Mesodermal cell (in vitro differentiated cells): Measurements from ENCODE around the gene IL1RAPL1. TPM values are rescaled to one million over a fixed set of nuclear protein-coding genes. Genes with fewer than 3 reads are reported as not detected.

ENCODE experiments used
- H3K27ac ChIP-seq: 2 replicates; pipeline ENCODE4 v1.7.0; 2013; ENCODE audit warnings: mild to moderate bottlenecking, low read depth, low read length, moderate library complexity; ENCODE audit not compliant: severe bottlenecking
- H3K36me3 ChIP-seq: 2 replicates; pipeline ENCODE4 v1.7.1; 2013; ENCODE audit warnings: mild to moderate bottlenecking, low read length, moderate library complexity; ENCODE audit not compliant: control insufficient read depth, insufficient read depth
- H3K4me1 ChIP-seq: one replicate; pipeline ENCODE4 v1.7.1; 2013; ENCODE audit warnings: mild to moderate bottlenecking, low read length; ENCODE audit not compliant: insufficient read depth, control insufficient read depth, poor library complexity, severe bottlenecking
- H3K4me3 ChIP-seq: 2 replicates; pipeline ENCODE4 v1.7.0; 2013; ENCODE audit warnings: low read length, control low read depth, mild to moderate bottlenecking; ENCODE audit not compliant: insufficient read depth, poor library complexity, severe bottlenecking; ENCODE audit errors: extremely low read depth
- H3K9me3 ChIP-seq: 2 replicates; pipeline ENCODE4 v1.7.1; 2013; ENCODE audit warnings: mild to moderate bottlenecking, low read length, moderate library complexity; ENCODE audit not compliant: control insufficient read depth
- WGBS, 2 experiments: methylation state at CpG; one replicate each; pipeline ENCODE4 v1.1.5; 2013; ENCODE audit warnings: missing lambda C conversion rate in 2 of 2; ENCODE audit not compliant: insufficient coverage in 2 of 2; 5-methylcytosine and 5-hydroxymethylcytosine counted together
- polyA plus RNA-seq, 2 experiments: library from polyadenylated mRNA; stranded (reverse); fragments of 50-300 nt; gene quantifications; one replicate each; pipeline ENCODE4 v1.2.3, GENCODE V29; 2013

Gene IL1RAPL1
- 1.1 TPM for polyA plus RNA-seq (2013, experiment 1 of 2)
- polyA plus RNA-seq (2013, experiment 2 of 2) = 0.51 TPM

DNA sequence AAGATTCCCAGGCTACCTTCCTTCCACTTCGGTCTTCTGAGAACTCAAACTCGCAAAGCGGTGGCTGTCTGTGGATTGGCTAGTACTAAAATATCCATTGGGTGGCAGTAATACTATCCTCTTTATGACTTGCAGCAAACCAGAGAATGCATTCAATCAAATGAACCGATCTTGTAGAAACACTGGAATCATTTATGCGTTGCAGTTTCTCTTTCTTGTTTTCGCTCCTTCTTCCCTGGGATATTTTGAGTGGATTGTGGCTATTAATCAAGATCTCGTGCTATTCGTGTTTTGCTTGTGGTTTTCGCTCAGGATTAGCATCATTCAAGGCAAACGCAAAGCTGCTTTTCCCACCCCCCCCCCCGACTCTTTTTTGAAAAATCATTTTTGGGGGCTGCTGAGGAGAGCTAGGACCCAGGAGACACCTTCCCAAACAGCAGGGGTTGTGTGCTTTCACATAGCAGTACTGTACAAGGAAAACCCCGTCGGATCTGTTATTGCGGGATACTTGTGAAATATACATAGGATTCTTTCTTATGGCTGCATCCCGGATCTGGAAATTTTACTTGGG is at the start of gene IL1RAPL1:
TSS of gene IL1RAPL1 (plus strand) at position 466 of the 571 bp plus-strand sequence.
- Histone ChIP-seq H3K9me3 (no peaks in the 10 kb centered on the region), H3K27ac (no peak within 1 kb of the TSS), H3K4me1 (peaks cover 4% of the 10 kb centered on the region), H3K36me3 (no peaks in the 10 kb centered on the region), H3K4me3 (peak within 1 kb of the TSS; percentile 32)
- no CpG with 5 or more reads among the region's 15 CpGs for WGBS, 2 experiments

DNA sequence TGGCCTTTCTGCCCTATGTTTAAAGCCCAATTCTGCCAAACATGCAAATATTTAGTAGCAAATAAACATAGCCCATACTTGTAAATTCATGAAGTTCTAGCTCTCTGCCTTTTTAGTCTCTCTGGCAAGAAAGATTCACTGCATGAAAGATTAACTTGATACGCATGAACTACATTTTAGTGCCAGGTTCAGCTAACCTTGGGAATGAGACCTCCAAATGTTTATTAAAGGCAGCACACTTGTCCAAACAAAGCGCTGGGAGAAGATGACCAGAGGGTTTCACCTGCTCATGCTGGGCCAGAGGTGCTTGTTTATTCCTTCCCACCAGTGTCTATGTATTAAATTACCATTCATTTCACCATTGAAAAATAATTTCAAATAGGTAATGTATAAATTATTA is 44.5 kb upstream of the IL1RAPL1 start:
- no peaks in the 10 kb centered on the region for H3K36me3 ChIP-seq
- 100% methylated on average over 1 of the region's 2 CpGs; no CpG with 5 or more reads in 1 of the 2 experiments for WGBS, 2 experiments
- no peaks in the 10 kb centered on the region for H3K9me3 ChIP-seq
- no peak overlapping the region for H3K4me3 ChIP-seq
- H3K27ac ChIP-seq = no peak overlapping the region
- H3K4me1 ChIP-seq = no peaks in the 10 kb centered on the region

- H3K36me3 ChIP-seq = no peaks in the 10 kb centered on the region
- no peaks in the 10 kb centered on the region for H3K9me3 ChIP-seq
- H3K4me3 ChIP-seq = no peak overlapping the region
- H3K4me1 ChIP-seq = no peaks in the 10 kb centered on the region
- no peak overlapping the region for H3K27ac ChIP-seq
- WGBS, 2 experiments = no CpG with 5 or more reads among the region's 4 CpGs
Measured at GRCh38 chrX:28549838-28550237, 37.4 kb upstream of the IL1RAPL1 start.

- no peak overlapping the region for H3K27ac ChIP-seq
- no peaks in the 10 kb centered on the region for H3K4me1 ChIP-seq
- 83 to 100% methylated on average over 1 of the region's 8 CpGs for WGBS, 2 experiments
- no peaks in the 10 kb centered on the region for H3K36me3 ChIP-seq
- H3K4me3 ChIP-seq = no peak overlapping the region
- H3K9me3 ChIP-seq = no peaks in the 10 kb centered on the region
Measured at GRCh38 chrX:28550331-28550872, 36.8 kb upstream of the IL1RAPL1 start.

- H3K4me1 ChIP-seq = no peaks in the 10 kb centered on the region
- H3K27ac ChIP-seq = no peak overlapping the region
- no peaks in the 10 kb centered on the region for H3K36me3 ChIP-seq
- H3K9me3 ChIP-seq = no peaks in the 10 kb centered on the region
- no CpG with 5 or more reads among the region's 1 CpG for WGBS, 2 experiments
- H3K4me3 ChIP-seq = no peak overlapping the region
Measured at GRCh38 chrX:28552322-28552721, 34.9 kb upstream of the IL1RAPL1 start.

GRCh38 chrX:28552882-28553829 is 34.1 kb upstream of the IL1RAPL1 start:
- Histone ChIP-seq H3K9me3 (no peaks in the 10 kb centered on the region), H3K27ac (no peak overlapping the region), H3K36me3 (no peaks in the 10 kb centered on the region), H3K4me3 (no peak overlapping the region), H3K4me1 (no peaks in the 10 kb centered on the region)
- WGBS, 2 experiments = no CpG with 5 or more reads among the region's 1 CpG

- no peaks in the 10 kb centered on the region for H3K36me3 ChIP-seq
- WGBS, 2 experiments = no CpG with 5 or more reads among the region's 3 CpGs
- H3K4me3 ChIP-seq = no peak overlapping the region
- no peaks in the 10 kb centered on the region for H3K9me3 ChIP-seq
- H3K4me1 ChIP-seq = no peaks in the 10 kb centered on the region
- no peak overlapping the region for H3K27ac ChIP-seq
Measured at GRCh38 chrX:28576117-28576516, 11.1 kb upstream of the IL1RAPL1 start.

DNA sequence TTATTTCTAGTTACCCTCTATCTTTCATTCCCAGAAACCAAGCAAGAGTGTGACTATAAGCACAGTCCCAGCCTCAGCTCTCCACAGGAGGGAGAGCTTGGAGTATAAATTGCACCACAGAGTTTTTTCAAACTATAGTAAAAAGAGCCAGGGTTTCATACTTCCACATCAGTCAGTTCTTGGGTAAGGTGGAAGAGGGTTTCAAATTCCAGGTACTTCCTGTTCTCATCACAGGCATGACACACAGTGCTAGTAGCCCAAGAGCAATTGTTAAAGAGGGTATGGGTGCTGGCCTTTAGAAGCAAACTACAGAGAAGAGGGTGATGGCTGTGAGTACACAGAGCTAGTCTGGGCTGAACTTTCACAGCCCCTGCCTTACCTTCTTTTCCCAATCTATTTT is 5.7 kb upstream of the IL1RAPL1 start:
- no peak overlapping the region for H3K4me3 ChIP-seq
- H3K36me3 ChIP-seq = no peaks in the 10 kb centered on the region
- no peaks in the 10 kb centered on the region for H3K9me3 ChIP-seq
- no peaks in the 10 kb centered on the region for H3K4me1 ChIP-seq
- H3K27ac ChIP-seq = no peak overlapping the region

- Histone ChIP-seq H3K36me3 (no peaks in the 10 kb centered on the region), H3K9me3 (no peaks in the 10 kb centered on the region), H3K4me1 (no peaks in the 10 kb centered on the region), H3K4me3 (no peak overlapping the region), H3K27ac (no peak overlapping the region)
- WGBS, 2 experiments = no CpG with 5 or more reads among the region's 4 CpGs
Measured at GRCh38 chrX:28582511-28582910, 4.7 kb upstream of the IL1RAPL1 start.

GRCh38 chrX:28584025-28584424 is 3.2 kb upstream of the IL1RAPL1 start:
- Histone ChIP-seq H3K4me3 (no peak overlapping the region), H3K27ac (no peak overlapping the region), H3K4me1 (no peaks in the 10 kb centered on the region), H3K9me3 (no peaks in the 10 kb centered on the region), H3K36me3 (no peaks in the 10 kb centered on the region)

- H3K4me1 ChIP-seq = no peaks in the 10 kb centered on the region
- no peak overlapping the region for H3K27ac ChIP-seq
- H3K4me3 ChIP-seq = peak overlapping the region; percentile 32
- WGBS, 2 experiments = 0% methylated on average over 2 of the region's 10 CpGs; no CpG with 5 or more reads in 1 of the 2 experiments
- H3K9me3 ChIP-seq = no peaks in the 10 kb centered on the region
- H3K36me3 ChIP-seq = no peaks in the 10 kb centered on the region
Measured at GRCh38 chrX:28585767-28586166, 1.5 kb upstream of the IL1RAPL1 start.
